GM21367 (cell line): ENCODE measurements around the gene CRIP3.

ENCODE experiments used
- ATAC-seq: cut with Tn5 transposase; IDR thresholded peaks from one replicate; pipeline ENCODE4 v1.9.1; 2021; ENCODE audit not compliant: unreplicated experiment

Gene CRIP3

DNA sequence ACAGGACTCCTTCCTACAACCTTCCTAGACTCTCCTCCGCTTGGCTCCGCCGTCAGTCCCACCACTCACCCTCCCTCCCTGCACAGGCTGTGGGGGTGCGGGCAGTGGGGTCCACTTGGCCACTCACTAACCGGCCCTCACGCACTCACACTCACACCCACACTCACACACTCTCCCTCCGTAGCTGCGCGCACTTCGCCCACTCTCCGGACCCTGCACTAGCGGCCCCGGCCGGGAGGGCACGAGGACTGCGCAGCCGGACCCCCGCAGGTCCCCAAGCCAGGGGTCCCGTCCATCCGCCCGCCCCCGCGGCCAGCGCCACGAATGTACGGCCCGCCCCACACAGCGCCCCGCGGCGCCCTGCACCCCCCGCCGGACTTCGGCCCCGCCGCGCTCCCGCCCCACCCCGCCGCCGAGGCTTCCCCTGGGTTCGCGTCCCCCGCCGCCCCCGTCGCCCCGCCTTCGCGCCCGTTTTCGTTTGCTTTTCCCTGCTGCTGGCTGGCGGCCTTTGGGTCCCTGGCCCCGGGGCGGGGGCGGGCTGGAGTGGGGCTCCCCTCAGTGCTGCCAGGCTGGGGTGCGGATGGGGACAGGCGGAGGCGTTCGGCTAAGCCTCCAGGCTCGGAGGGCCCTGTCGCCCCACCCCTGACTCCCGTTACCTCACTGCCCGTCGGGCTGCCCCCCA, 33.6 kb downstream of the CRIP3 start:
- no peak for ATAC-seq

DNA sequence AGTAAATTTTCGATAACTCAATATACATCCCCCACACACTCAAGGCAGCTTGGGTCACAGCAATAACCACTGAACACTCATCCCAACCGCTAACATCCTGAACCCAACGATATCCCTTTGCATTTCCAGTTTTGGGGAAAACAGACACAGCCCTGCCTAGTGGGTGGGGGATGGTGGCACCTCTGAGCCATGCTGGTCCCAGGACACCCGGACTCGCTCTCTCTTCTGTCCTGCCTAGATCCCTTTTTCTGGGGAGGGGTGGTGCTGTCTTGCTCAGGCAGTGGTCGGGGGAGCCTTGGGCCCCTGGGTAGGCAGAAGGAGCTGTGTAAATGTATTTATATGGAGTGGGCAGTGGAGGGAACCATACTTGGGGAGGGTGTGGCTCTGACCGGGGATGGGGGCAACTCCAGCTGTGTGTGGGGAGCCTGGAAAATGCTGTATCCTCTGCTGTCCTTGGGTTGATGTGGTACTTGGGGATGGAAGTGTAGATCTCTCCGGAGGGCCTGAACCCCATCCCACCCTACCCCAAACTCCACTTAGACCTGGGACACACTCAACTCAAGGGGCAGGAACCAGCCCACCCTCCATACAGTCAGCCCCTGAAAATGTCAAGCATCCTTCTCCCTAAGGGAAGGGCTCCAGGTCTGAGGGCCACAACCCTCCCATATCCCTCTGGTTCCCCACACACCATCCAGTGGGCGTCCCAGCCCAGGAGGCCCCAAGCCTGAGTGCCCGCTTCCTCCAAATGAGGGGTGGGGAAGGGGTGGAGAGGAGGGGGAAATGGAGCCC, 34.3 kb downstream of the CRIP3 start:
- ATAC-seq, result no peak

DNA sequence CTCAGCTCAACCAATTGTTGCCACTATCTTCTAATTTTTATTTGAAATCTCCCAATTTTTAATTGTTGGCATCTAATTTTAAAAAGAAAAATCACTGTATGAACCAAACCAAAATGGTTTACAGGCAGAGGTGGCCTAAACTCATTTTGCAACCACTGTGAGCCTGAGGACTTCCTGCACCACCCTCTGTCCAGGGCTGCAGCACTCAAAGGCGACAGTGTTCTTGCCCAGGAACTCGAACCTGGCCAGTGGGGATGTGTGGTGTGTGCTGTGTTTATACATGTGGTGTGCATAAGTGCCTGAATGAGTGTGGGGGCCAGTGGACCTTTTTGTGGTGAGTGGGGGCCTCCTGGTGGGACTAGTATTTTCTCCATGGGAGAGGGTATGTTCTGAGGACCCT, 34.9 kb downstream of the CRIP3 start:
- no peak for ATAC-seq

DNA sequence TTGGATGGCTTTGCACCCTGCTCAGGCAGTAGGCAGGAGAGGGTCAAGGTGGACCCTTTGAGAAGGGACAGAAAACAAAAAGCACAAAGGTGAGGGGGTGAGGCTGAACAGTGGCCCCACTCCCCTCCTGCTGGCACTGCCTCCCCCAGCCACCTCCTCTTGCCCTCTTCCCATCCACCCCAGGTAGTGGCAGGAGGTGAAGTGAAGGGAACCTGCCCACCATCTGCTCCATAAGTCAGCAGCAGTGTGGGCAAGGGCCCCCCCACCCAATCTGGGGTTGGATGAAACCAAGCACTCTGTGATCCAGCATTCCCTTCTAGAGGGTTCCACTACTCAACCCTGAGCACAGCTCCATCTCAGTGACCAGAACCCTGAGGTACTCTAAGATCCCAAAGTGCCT, 36.7 kb downstream of the CRIP3 start:
- no peak for ATAC-seq

DNA sequence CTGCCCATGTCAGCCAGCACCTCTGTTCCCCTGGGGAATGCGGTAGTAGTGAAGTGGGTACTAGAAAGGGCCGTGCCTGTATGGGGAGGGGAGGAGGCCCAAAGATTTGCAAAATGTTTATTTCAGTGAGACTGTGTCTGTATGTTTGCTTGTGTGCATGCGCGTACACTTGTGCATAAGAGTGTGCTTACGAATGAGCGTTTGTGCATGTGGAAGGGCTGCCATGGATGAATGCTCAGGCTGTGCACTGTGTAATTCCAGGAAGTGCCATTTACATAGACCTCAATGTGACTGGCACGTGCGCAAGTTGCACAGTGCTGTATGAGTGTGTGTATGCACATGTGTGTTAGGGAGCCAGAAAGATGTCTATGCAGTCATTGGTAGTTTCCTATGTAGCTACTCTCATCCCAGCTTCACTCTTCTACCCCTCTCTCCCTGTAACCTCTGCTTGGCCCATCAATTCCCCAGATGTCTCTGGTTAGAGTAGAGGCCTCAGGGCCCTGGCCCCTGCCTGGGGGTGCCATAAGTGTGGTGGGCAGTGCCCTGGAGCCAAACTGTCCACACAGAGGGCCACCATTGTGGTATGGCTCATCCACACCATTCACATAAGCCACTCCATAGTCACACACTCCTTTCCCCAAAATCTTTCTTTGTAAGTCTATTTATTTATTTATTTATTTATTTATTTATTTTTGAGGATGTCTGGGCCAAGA, 37.4 kb downstream of the CRIP3 start:
- ATAC-seq, result no peak

DNA sequence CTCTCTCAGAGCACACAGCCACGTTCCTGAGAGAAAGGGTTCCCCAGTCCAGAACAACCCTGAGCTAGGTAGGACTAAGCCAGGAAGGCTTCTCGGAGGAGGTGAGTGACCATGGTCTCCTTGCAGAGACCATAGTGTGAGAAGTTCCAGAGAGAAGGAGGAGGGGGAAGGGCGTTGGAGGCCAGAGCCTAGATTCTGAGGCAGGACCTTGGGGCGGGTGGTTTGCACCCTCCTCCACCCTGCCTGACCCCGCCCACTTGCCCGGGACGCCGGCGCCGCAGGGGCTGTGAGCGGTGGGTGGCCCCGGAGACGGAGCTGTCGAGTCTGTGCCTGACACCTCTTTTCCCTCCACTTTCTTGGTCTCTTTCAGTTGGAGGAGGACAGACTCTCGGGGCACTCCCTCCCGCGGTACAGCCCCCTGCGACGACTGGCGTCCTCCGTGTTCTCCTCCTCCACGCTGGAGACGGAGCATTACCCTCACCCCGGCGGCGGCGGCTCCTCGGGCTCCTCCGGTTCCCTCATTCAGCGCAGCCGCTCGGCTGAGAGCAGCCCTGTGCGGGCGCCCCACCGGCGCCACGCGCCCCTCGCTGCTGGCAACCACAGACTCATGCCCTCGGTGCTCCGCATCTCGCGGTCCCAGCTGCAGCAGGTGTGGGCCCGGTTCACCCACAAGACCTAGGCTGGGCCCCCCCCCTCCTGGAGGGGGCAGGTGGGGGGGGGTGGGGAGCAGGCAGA, 39.2 kb downstream of the CRIP3 start:
- ATAC-seq, result no peak

DNA sequence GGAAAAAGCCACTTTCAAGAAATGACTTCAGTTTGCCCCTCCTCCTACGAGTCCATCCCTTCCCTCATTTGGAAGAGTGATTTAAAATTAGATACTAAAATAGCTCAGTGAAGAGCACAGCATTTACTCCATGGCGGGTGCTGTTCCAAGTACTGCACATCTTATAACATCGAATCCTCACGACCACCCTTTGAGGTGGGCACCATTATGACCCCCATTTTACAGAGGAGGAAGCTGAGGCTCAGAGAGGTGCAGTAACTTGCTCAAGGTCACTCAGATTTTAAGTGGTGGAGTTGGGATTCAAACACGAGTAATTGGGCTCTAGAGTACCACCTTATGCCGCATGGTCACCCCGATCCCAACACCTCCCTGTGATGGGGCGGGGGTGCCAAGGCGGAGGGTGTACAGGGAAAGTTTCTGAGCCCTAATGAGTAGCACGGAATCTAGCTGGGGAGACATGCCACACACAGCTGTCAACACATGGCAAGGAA, 39.8 kb downstream of the CRIP3 start:
- no peak for ATAC-seq

DNA sequence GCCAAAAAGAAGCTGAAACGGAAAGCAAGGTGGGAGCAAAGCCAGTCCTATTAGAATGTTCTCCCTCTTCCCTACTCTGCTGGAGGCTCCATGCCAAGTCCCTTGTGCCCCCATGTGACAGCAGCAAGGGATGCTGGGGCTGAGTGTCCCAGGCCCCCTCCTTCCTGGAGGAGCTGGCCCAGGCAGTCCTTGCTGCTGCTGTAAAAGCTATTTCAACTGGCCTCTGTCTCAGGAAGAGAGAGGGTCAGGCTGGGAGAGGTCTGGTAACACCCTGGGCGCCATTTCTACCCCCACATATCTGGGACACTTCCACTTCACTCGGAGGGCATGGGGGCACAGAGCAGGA, 40.3 kb downstream of the CRIP3 start:
- no peak for ATAC-seq

DNA sequence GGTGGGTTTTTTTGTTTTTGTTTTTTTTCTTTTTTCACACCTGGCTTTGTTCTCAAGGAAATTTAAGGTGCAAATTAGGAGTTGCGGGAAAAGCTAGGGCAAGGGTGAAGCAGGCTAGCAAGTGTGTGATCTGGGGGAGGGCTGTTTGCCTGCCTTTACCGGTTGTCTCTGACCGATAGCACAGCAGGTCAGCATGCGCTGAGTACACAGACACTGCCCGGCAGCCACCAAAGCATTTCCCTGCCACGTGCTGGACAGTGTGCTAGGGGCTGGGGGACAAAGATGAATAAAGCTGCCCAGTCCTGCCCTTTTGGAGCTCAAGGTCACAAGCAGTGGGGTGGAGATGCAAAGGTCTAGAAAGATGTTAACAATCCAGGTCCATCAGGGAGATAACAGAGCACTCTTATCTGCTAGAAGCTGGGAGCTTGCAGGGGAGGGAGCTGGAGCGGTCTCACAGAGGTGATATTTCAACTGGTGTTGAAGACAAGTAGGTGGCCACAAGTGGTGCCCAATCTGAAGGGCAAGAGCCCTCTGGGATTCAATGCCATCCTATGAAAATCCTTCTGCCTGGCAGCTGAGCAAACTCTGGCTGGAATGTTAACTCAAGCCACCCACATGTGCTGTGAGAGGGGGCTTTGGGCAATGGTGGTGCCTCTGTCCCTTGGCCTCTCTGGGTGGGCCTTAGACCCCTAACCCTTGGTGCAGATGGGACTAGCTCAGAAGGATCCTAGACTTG, 40.8 kb downstream of the CRIP3 start:
- no peak for ATAC-seq

DNA sequence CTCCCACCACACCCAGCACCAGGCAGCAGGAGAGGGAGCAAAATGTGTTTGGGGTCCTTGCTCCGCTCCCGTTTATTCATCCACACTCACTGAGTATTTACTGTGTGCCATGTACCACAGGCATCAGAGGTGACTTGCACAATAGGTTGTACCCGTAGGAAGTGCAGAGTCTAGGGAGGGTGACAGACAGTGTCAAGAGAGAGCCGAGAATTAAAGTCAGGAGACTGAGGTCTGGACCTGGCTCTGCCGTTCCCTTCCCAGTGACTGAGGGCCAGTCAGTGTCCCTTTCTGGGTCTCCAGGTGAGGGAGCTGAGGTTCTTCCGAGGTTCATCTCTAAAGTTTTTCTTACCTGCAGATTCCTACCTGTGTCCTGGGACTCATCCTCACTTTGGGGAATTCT, 43.1 kb downstream of the CRIP3 start:
- ATAC-seq, result no peak

DNA sequence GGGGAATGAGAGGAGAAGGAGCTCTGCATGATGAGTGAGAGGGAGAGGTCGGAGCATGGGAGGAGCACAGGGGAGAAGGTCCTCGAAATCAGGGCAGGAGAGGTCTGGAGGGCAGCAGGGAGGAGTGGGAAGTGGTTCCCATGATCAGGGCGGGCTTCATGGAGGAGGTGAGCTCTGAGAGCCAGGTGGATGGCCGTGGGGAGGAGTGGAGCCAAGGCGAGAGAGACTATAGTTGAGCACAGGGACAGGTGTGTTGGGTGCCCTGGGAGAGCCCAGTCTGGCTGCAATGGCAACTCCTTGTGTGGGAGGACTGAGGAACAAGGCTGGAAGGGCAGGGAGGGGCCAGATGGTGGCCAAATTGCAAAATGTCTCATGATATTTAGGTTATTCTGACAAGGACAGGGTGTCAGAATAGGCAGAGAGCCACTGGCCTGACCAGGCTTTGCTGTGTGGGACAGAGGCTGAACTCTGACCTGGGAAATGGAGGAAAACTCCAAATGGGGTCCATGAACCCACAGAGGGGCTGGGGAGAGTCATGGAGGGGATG, 44.0 kb downstream of the CRIP3 start:
- ATAC-seq, result no peak

DNA sequence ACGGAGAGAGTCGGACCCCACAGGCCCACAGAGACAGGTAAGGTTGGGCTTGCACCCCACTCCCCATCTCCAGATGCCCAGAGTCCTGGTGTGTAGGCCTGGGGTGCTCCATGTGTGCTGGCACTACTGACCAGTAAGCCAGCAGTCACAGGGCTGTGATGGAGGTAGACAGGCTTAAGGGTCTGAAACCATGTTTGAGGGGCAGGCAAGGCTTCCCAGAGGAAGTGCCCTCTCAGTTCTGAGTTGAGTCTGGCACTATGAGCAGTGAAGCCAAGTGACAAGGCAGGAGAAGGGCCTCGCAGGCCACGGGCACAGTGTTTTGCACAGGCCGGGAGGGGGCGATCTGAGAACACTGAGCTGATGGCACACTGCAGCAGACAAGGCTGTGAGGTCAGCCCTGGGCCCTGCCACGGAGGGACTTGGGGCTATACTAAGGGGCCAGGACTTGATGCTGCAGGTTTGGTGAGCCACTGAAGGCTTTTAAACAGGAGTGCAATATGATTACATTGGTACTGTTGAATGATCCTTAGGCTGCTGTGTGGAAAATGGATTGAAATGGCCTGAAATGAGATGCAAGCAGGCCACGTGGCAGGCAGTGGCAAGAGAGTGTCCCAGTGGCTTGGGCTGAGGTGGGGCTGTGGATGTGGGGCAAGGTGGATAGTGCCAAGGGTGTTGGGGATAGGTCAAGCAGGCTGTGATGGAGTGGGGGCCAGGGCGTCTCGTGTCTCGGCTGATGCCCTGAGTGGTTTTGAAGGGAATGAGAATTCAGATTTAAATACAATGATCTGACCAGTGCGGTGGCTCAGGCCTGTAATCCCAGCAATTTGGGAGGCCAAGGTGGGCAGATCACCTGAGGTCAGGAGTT, 45.1 kb downstream of the CRIP3 start:
- ATAC-seq, result peak; percentile 78

DNA sequence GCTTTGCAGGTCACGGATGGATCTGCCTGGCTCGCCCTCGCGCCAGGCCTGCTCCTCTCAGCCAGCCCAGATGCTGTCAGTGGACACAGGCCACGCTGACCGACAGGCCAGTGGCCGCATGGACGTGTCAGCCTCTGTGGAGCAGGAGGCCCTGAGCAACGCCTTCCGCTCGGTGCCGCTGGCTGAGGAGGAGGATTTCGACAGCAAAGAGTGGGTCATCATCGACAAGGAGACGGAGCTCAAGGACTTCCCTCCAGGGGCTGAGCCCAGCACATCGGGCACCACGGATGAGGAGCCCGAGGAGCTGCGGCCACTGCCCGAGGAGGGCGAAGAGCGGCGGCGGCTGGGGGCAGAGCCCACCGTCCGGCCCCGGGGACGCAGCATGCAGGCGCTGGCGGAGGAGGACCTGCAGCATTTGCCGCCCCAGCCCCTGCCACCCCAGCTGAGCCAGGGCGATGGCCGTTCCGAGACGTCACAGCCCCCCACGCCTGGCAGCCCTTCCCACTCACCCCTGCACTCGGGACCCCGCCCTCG, 45.8 kb downstream of the CRIP3 start:
- ATAC-seq, result no peak

DNA sequence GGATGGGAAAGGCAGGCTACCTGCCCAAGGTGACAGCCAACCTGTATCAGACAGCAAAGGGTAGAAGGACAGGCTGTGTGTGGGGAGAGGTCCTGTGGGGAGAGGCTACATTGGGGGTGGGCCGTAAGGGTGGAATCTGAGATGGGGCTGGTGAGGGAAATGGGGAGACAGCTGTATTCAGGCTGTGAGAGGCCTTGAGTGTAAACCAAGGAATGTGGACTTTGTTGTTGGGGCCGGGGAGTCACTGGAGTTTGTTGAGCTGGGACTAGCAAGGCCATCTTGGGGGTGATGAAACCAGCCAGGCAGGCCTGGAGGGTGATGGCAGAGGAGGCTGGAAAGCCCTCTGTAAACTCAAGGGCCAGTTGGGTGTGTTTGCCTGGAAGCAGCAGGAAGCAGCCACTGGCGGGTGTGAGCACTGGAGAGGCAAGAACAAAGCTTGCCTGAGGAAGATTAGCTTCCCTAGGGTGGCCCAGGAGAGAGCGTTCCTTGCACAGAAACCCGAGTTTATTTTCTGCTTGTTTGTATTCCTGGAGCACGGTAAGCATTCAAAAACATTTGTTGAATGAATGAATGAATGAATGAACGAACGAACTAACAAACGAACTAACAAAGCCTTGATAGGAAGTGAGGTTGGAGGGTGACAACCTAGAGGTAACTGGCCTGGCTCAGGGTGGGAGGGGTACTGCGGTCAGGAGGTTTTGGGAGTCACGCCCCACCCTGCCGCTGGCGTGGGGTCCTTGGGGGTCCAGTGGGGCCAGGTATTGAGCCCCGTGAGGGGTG, 46.4 kb downstream of the CRIP3 start:
- no peak for ATAC-seq

DNA sequence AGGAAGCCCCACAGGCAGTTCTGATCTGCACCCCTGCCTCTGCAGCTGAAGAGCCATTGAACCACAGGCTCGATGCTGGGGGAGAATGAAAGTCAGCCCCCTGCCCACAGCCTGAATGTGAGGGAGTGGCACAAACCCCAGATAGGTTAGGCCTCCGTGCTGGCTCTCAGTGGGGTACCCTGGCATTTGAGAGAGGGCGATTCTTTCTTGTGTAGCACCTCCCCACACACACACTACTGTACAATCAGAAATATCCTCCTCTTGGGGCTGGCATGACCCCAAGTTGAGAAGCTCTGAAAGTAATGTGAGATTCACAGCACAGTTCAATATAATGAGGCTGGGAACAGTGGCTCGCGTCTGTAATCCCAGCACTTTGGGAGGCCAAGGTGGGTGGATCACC, 47.4 kb downstream of the CRIP3 start:
- ATAC-seq, result no peak

DNA sequence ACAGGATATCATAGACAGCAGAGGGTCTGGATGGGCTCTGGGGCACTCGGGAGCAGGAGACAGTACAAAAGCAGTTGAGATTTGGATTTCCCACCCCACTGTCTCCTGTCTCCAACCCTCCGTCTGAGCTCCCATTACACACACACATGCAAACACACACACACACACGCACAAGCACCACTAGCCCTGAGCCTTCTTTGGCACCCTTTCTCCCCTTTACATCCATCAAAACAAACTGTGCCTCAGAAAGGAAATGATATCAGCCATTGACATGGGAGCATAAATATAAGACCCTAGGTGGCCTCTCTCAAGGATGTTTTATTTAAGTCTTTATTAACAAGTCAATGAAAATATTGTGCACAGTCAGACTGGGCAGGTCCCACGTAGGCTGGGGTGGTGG, 47.8 kb downstream of the CRIP3 start:
- ATAC-seq, result no peak

DNA sequence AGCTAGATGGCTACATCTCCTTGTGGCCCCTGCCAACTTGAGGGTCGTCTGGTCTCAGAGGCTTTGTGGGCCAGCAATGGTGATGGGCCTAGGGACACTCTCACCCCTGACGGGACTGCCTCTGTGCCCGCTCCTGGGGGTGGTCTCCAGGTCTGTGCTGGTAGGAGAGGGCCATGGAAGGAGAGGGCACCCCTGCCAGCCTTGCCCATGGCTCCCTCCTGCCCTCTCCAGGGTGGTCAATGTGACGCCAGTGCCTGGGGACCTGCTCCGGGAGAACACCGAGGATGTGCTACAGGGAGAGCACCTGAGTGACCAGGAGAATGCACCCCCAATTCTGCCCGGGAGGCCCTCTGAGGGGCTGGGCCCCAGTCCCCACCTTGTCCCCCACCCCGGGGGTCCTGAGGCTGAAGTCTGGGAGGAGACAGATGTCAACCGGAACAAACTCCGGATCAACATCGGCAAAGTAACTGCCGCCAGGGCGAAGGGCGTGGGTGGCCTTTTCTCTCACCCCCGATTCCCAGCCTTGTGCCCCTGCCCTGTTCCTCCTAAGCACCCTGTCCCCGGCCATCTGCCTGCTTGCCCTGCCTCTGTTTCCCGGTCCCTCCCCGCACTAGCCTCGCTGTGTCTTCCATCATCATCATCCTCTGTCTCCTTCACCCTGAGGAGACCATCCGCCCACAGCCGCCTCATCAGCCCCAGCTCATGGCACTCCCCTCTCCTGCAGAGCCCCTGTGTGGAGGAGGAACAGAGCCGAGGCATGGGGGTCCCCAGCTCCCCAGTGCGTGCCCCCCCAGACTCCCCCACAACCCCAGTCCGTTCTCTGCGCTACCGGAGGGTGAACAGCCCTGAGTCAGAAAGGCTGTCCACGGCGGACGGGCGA, 49.6 kb downstream of the CRIP3 start:
- ATAC-seq, result no peak
